ENCODE measurements around the gene PKIG.

DNA sequence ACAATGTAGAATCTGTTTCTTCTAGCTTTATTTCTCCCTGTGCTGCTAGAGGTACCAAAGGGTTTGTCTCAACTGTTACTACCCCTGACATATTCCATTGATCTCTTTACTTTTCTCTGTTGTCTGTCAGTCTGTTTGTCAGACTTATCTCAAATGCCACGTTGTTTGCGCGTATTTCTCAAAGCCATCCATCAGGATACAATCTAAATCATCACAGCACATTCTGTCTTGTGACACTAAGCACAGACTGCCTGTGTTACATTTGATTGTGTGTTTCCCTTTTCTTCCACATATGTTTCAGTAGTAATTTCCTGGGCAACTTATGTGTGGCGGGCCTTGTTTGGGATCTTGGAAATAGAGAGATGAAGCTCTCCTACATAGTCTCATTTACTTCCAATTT, 30.3 kb upstream of the PKIG start:
- TF ChIP-seq, protein P1, sequence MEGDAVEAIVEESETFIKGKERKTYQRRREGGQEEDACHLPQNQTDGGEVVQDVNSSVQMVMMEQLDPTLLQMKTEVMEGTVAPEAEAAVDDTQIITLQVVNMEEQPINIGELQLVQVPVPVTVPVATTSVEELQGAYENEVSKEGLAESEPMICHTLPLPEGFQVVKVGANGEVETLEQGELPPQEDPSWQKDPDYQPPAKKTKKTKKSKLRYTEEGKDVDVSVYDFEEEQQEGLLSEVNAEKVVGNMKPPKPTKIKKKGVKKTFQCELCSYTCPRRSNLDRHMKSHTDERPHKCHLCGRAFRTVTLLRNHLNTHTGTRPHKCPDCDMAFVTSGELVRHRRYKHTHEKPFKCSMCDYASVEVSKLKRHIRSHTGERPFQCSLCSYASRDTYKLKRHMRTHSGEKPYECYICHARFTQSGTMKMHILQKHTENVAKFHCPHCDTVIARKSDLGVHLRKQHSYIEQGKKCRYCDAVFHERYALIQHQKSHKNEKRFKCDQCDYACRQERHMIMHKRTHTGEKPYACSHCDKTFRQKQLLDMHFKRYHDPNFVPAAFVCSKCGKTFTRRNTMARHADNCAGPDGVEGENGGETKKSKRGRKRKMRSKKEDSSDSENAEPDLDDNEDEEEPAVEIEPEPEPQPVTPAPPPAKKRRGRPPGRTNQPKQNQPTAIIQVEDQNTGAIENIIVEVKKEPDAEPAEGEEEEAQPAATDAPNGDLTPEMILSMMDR (IDR thresholded peaks at IDR 0.05): no peak
- no peak for TF ChIP-seq POLR2A (IDR thresholded peaks at IDR 0.05)

Measured in adrenal gland (tissue), 5 donors.